Measurements from ENCODE around the gene OVOL3. TPM values are rescaled to one million over a fixed set of nuclear protein-coding genes. Genes with fewer than 3 reads are reported as not detected.
"Not testable (repeated sequence)": the region's sequence is repeated elsewhere in the genome, so short reads cannot be mapped to it uniquely, and the experiment has no call there.

Gene OVOL3
- total RNA-seq, 2 experiments from 2014 or later: not detected

GRCh38 chr19:36128392-36128736 is 17.4 kb downstream of the OVOL3 start:
- Histone ChIP-seq H3K4me1 (ENCODE audit: insufficient read depth, low read length, poor library complexity, severe bottlenecking) (peaks cover 21% of the 10 kb centered on the region), H3K9me2 (ENCODE audit: insufficient read depth, low read length) (no peaks in the 10 kb centered on the region), H3K27ac (ENCODE audit: low read depth, low read length, poor library complexity, severe bottlenecking) (peak overlapping the region; percentile 81), H3K9me3 (ENCODE audit: low read length) (no peaks in the 10 kb centered on the region), H2AFZ (ENCODE audit: low read length) (peak overlapping the region; percentile 65), H3K4me3 (ENCODE audit: low read depth, low read length, poor library complexity, severe bottlenecking) (peak overlapping the region; percentile 68), H3K36me3 (ENCODE audit: insufficient read depth, low read length) (peaks cover 13% of the 10 kb centered on the region), H4K20me1 (ENCODE audit: insufficient read depth, low read length) (no peaks in the 10 kb centered on the region), H3K79me2 (ENCODE audit: insufficient read depth, low read depth, low read length) (no peaks in the 10 kb centered on the region), H3K4me2 (ENCODE audit: low read length) (peak overlapping the region; percentile 66)
- CTCF ChIA-PET (ENCODE audit: unreplicated experiment): interaction anchor here (1.0 kb wide), 1 partner anchor 13 kb away, joined by 3 read pairs; the partner anchor contains the start of genes POLR2I and TBCB
- POLR2A ChIA-PET: interaction anchor here (0.7 to 1.0 kb wide), 4 partner anchors 9 to 400 kb away, joined by 3 read pairs; partner anchors contain the start of gene ZNF260
- TF ChIP-seq, protein P1, sequence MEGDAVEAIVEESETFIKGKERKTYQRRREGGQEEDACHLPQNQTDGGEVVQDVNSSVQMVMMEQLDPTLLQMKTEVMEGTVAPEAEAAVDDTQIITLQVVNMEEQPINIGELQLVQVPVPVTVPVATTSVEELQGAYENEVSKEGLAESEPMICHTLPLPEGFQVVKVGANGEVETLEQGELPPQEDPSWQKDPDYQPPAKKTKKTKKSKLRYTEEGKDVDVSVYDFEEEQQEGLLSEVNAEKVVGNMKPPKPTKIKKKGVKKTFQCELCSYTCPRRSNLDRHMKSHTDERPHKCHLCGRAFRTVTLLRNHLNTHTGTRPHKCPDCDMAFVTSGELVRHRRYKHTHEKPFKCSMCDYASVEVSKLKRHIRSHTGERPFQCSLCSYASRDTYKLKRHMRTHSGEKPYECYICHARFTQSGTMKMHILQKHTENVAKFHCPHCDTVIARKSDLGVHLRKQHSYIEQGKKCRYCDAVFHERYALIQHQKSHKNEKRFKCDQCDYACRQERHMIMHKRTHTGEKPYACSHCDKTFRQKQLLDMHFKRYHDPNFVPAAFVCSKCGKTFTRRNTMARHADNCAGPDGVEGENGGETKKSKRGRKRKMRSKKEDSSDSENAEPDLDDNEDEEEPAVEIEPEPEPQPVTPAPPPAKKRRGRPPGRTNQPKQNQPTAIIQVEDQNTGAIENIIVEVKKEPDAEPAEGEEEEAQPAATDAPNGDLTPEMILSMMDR (conservative IDR thresholded peaks at IDR 0.05; ENCODE audit: low read length): no peak
- TF ChIP-seq EZH2phosphoT487 (IDR thresholded peaks at IDR 0.05; ENCODE audit: borderline replicate concordance, low read depth, low read length): no peak
- intact Hi-C loops (cut with micrococcal nuclease; ENCODE audit: unreplicated experiment): loop anchor here (1.0 to 10.0 kb wide), 2 partner anchors 11 to 366 kb away; no protein-coding TSS in a partner anchor
- DNase-seq (ENCODE audit: low spot score): peak; percentile 21
- TSS peak; percentile 71 for BruUV-seq (replicated peaks)

GRCh38 chr19:36131221-36131620 is 20.3 kb downstream of the OVOL3 start:
- H3K4me2 ChIP-seq (ENCODE audit: low read length); H3K79me2 ChIP-seq (ENCODE audit: insufficient read depth, low read depth, low read length); H3K9me3 ChIP-seq (ENCODE audit: low read length); DNase-seq (ENCODE audit: low spot score); H3K36me3 ChIP-seq (ENCODE audit: insufficient read depth, low read length); H3K9me2 ChIP-seq (ENCODE audit: insufficient read depth, low read length); BruUV-seq (replicated peaks); H3K4me3 ChIP-seq (ENCODE audit: low read depth, low read length, poor library complexity, severe bottlenecking); H3K27ac ChIP-seq (ENCODE audit: low read depth, low read length, poor library complexity, severe bottlenecking); H4K20me1 ChIP-seq (ENCODE audit: insufficient read depth, low read length); intact Hi-C loops (cut with micrococcal nuclease; ENCODE audit: unreplicated experiment): not testable (repeated sequence)
- peaks cover 21% of the 10 kb centered on the region for H3K4me1 ChIP-seq (ENCODE audit: insufficient read depth, low read length, poor library complexity, severe bottlenecking)
- CTCF ChIA-PET (ENCODE audit: unreplicated experiment): interaction anchor here (0.6 kb wide), 1 partner anchor 85 kb away, joined by 3 read pairs; no protein-coding TSS in a partner anchor
- POLR2A ChIA-PET: interaction anchor here (1.0 kb wide), 1 partner anchor 9 kb away, joined by 3 read pairs; the partner anchor contains the start of gene CAPNS1
- peak overlapping the region; percentile 23; the same call in 1 of the 2 replicates for H2AFZ ChIP-seq (ENCODE audit: low read length)

DNA sequence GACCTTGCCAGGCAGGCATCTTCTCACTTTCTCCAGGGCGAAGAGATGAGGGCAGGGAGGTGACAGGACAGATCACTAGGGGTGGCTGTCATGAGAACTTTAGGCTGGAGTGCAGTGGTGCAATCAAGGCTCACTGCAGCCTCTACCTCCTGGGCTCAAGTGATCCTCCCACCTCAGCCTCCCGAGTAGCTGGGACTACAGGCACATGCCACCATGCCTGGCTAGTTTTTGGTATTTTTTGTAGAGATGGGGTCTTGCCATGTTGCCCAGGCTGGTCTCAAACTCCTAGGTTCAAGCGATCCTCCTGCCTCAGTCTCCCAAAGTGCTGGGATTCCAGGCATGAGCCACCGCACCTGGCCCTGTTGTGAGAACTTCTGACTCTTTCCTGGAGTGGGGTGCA is 23.9 kb downstream of the OVOL3 start:
- POLR2A ChIA-PET; H3K36me3 ChIP-seq (ENCODE audit: insufficient read depth, low read length); H3K9me3 ChIP-seq (ENCODE audit: low read length); BruUV-seq (replicated peaks); H3K4me3 ChIP-seq (ENCODE audit: low read depth, low read length, poor library complexity, severe bottlenecking); CTCF ChIA-PET (ENCODE audit: unreplicated experiment); DNase-seq (ENCODE audit: low spot score); H3K79me2 ChIP-seq (ENCODE audit: insufficient read depth, low read depth, low read length); H3K27ac ChIP-seq (ENCODE audit: low read depth, low read length, poor library complexity, severe bottlenecking); H2AFZ ChIP-seq (ENCODE audit: low read length); intact Hi-C loops (cut with micrococcal nuclease; ENCODE audit: unreplicated experiment); H3K4me2 ChIP-seq (ENCODE audit: low read length); H4K20me1 ChIP-seq (ENCODE audit: insufficient read depth, low read length); H3K9me2 ChIP-seq (ENCODE audit: insufficient read depth, low read length): not testable (repeated sequence)
- H3K4me1 ChIP-seq (ENCODE audit: insufficient read depth, low read length, poor library complexity, severe bottlenecking): peaks cover 13% of the 10 kb centered on the region

Data from OCI-LY7 (cell line).